ENCODE results near the gene SIPA1L3.

Gene SIPA1L3

GRCh38 chr19:38206928-38207327 lies 299.9 kb downstream of the SIPA1L3 start:
- no peaks in the 10 kb centered on the region for H3K9me3 ChIP-seq (ENCODE audit: low read length)

GRCh38 chr19:38207543-38207942 lies 300.5 kb downstream of the SIPA1L3 start:
- Histone ChIP-seq H3K27ac (ENCODE audit: low read depth, low read length, poor library complexity, severe bottlenecking) (no peak overlapping the region), H3K79me2 (ENCODE audit: insufficient read depth, low read length) (no peaks in the 10 kb centered on the region), H4K20me1 (ENCODE audit: insufficient read depth, low read length) (no peaks in the 10 kb centered on the region), H3K9me2 (ENCODE audit: low read depth, low read length) (no peaks in the 10 kb centered on the region), H3K4me2 (ENCODE audit: low read length) (no peak overlapping the region), H3K4me3 (ENCODE audit: low read depth, low read length, poor library complexity, severe bottlenecking) (no peak overlapping the region), H3K9ac (ENCODE audit: low read length) (no peak overlapping the region), H3K36me3 (ENCODE audit: insufficient read depth, low read length) (peaks cover 23% of the 10 kb centered on the region), H3K4me1 (ENCODE audit: insufficient read depth, low read length, severe bottlenecking) (peaks cover 9% of the 10 kb centered on the region), H3K27me3 (ENCODE audit: insufficient read depth, low read length) (peaks cover 9% of the 10 kb centered on the region; the same call in 1 of the 2 replicates), H2AFZ (ENCODE audit: low read length) (no peak overlapping the region), H3F3A (ENCODE audit: insufficient read depth, low read length) (no peaks in the 10 kb centered on the region), H3K9me3 (ENCODE audit: low read length) (no peaks in the 10 kb centered on the region)
- no peak for TF ChIP-seq EZH2 (IDR thresholded peaks at IDR 0.05; ENCODE audit: borderline replicate concordance, low read length)
- TF ChIP-seq CTCF (IDR thresholded peaks at IDR 0.05; ENCODE audit: low read length): no peak

More at GRCh38 chr19:38206928-38207327, 299.9 kb downstream of the SIPA1L3 start:
- peaks cover 9% of the 10 kb centered on the region; the same call in 1 of the 2 replicates for H3K27me3 ChIP-seq (ENCODE audit: insufficient read depth, low read length)
- H3K79me2 ChIP-seq (ENCODE audit: insufficient read depth, low read length): no peaks in the 10 kb centered on the region
- H3K9me2 ChIP-seq (ENCODE audit: low read depth, low read length): no peaks in the 10 kb centered on the region
- TF ChIP-seq EZH2 (IDR thresholded peaks at IDR 0.05; ENCODE audit: borderline replicate concordance, low read length): no peak
- no peak for TF ChIP-seq CTCF (IDR thresholded peaks at IDR 0.05; ENCODE audit: low read length)
- H3K4me2 ChIP-seq (ENCODE audit: low read length): no peak overlapping the region
- H3K4me3 ChIP-seq (ENCODE audit: low read depth, low read length, poor library complexity, severe bottlenecking): no peak overlapping the region
- H3K36me3 ChIP-seq (ENCODE audit: insufficient read depth, low read length): peaks cover 26% of the 10 kb centered on the region
- H3K9ac ChIP-seq (ENCODE audit: low read length): no peak overlapping the region
- peaks cover 9% of the 10 kb centered on the region for H3K4me1 ChIP-seq (ENCODE audit: insufficient read depth, low read length, severe bottlenecking)
- no peaks in the 10 kb centered on the region for H4K20me1 ChIP-seq (ENCODE audit: insufficient read depth, low read length)
- no peak overlapping the region for H3K27ac ChIP-seq (ENCODE audit: low read depth, low read length, poor library complexity, severe bottlenecking)
- H2AFZ ChIP-seq (ENCODE audit: low read length): no peak overlapping the region
- H3F3A ChIP-seq (ENCODE audit: insufficient read depth, low read length): no peaks in the 10 kb centered on the region

- Histone ChIP-seq H3K4me2 (ENCODE audit: low read length) (no peak overlapping the region), H3K79me2 (ENCODE audit: insufficient read depth, low read length) (no peaks in the 10 kb centered on the region), H4K20me1 (ENCODE audit: insufficient read depth, low read length) (no peaks in the 10 kb centered on the region), H3K27me3 (ENCODE audit: insufficient read depth, low read length) (peaks cover 9% of the 10 kb centered on the region; the same call in 1 of the 2 replicates), H3K36me3 (ENCODE audit: insufficient read depth, low read length) (peaks cover 13% of the 10 kb centered on the region), H3F3A (ENCODE audit: insufficient read depth, low read length) (no peaks in the 10 kb centered on the region), H2AFZ (ENCODE audit: low read length) (no peak overlapping the region), H3K27ac (ENCODE audit: low read depth, low read length, poor library complexity, severe bottlenecking) (no peak overlapping the region), H3K4me1 (ENCODE audit: insufficient read depth, low read length, severe bottlenecking) (peaks cover 12% of the 10 kb centered on the region), H3K9me2 (ENCODE audit: low read depth, low read length) (no peaks in the 10 kb centered on the region), H3K9ac (ENCODE audit: low read length) (no peak overlapping the region), H3K4me3 (ENCODE audit: low read depth, low read length, poor library complexity, severe bottlenecking) (no peak overlapping the region), H3K9me3 (ENCODE audit: low read length) (no peaks in the 10 kb centered on the region)
- TF ChIP-seq CTCF (IDR thresholded peaks at IDR 0.05; ENCODE audit: low read length) (no peak), EZH2 (IDR thresholded peaks at IDR 0.05; ENCODE audit: borderline replicate concordance, low read length) (no peak)
Measured at GRCh38 chr19:38208571-38208970, 301.6 kb downstream of the SIPA1L3 start.

Data from OCI-LY1 (cell line).